GM19238 (cell line): Measurements from ENCODE around the gene IPCEF1.

Experiments used
- DNase-seq: peaks from one replicate; pipeline ENCODE4 v3.0.0; 2011; ENCODE audit warnings: low spot score; ENCODE audit not compliant: insufficient read length

IPCEF1 gene

GRCh38 chr6:154356690-154357089, at the start of gene IPCEF1:
IPCEF1 (minus strand) TSS chr6:154356803; CDS start chr6:154265947, 90,856 bp downstream.
- DNase-seq, result no peak

- no peak for DNase-seq
Measured at GRCh38 chr6:154406301-154406700, 49.7 kb upstream of the IPCEF1 start.

- DNase-seq, result no peak
Measured at GRCh38 chr6:154404791-154405400, 48.3 kb upstream of the IPCEF1 start.

GRCh38 chr6:154403788-154404187, 47.2 kb upstream of the IPCEF1 start:
- DNase-seq, result no peak

- DNase-seq, result no peak
Measured at GRCh38 chr6:154402081-154402780, 45.6 kb upstream of the IPCEF1 start.

- DNase-seq, result no peak
Measured at GRCh38 chr6:154399097-154399496, 42.5 kb upstream of the IPCEF1 start.

GRCh38 chr6:154397491-154398195, 41.0 kb upstream of the IPCEF1 start:
- no peak for DNase-seq

GRCh38 chr6:154395878-154396277, 39.3 kb upstream of the IPCEF1 start:
- DNase-seq, result no peak

GRCh38 chr6:154395316-154395715, 38.7 kb upstream of the IPCEF1 start:
- no peak for DNase-seq

- DNase-seq, result no peak
Measured at GRCh38 chr6:154394571-154394970, 38.0 kb upstream of the IPCEF1 start.

- no peak for DNase-seq
Measured at GRCh38 chr6:154390034-154390433, 33.4 kb upstream of the IPCEF1 start.

GRCh38 chr6:154388803-154389202, 32.2 kb upstream of the IPCEF1 start:
- DNase-seq, result no peak

- DNase-seq, result no peak
Measured at GRCh38 chr6:154386848-154387717, 30.5 kb upstream of the IPCEF1 start.

GRCh38 chr6:154384191-154384590, 27.6 kb upstream of the IPCEF1 start:
- DNase-seq, result no peak

- DNase-seq, result no peak
Measured at GRCh38 chr6:154383273-154383672, 26.7 kb upstream of the IPCEF1 start.

- no peak for DNase-seq
Measured at GRCh38 chr6:154382740-154383139, 26.1 kb upstream of the IPCEF1 start.

- DNase-seq, result no peak
Measured at GRCh38 chr6:154381548-154381947, 24.9 kb upstream of the IPCEF1 start.

GRCh38 chr6:154380741-154381140, 24.1 kb upstream of the IPCEF1 start:
- no peak for DNase-seq

- DNase-seq, result no peak
Measured at GRCh38 chr6:154379585-154379984, 23.0 kb upstream of the IPCEF1 start.

GRCh38 chr6:154378518-154378917, 21.9 kb upstream of the IPCEF1 start:
- no peak for DNase-seq

GRCh38 chr6:154377726-154378125, 21.1 kb upstream of the IPCEF1 start:
- DNase-seq, result no peak

GRCh38 chr6:154373971-154374370, 17.4 kb upstream of the IPCEF1 start:
- DNase-seq, result no peak
